SK-N-SH treated with all-trans-retinoic acid at 6 μM for 48 hours (cell line): ENCODE results near the gene HCFC1.

Source experiments
- ATAC-seq: fragments of 200-7000 bp; cut with Tn5 transposase; 3 replicates; pipeline ENCODE4 v1.9.1; 2020; ENCODE audit warnings: mild to moderate bottlenecking, moderate library complexity
- ARNTL ChIP-seq: fragments of 450-650 bp; formaldehyde crosslinking; IDR thresholded peaks from 2 replicates; pipeline ENCODE4 v1.5.0; 2020; ENCODE audit warnings: low read depth, mild to moderate bottlenecking, moderate library complexity, borderline replicate concordance
- BACH2 ChIP-seq: fragments of 250-450 bp; sonication (Bioruptor Pico); IDR thresholded peaks from 2 replicates; pipeline ENCODE4 v1.9.0; 2021; ENCODE audit warnings: mild to moderate bottlenecking, borderline replicate concordance
- CREB5 ChIP-seq: fragments of 250-450 bp; sonication (Bioruptor Pico); IDR thresholded peaks from 2 replicates; pipeline ENCODE4 v1.5.1; 2020; ENCODE audit warnings: low read depth, mild to moderate bottlenecking, moderate library complexity
- ESRRG ChIP-seq: fragments of 250-450 bp; sonication (Bioruptor Pico); IDR thresholded peaks from 2 replicates; pipeline ENCODE4 v1.6.1; 2021; ENCODE audit warnings: mild to moderate bottlenecking
- GLIS3 ChIP-seq: fragments of 250-450 bp; sonication (Bioruptor Pico); IDR thresholded peaks from 2 replicates; pipeline ENCODE4 v1.5.0; 2020; ENCODE audit warnings: mild to moderate bottlenecking, moderate library complexity
- ISL1 ChIP-seq: fragments of 250-450 bp; sonication (Bioruptor Pico); IDR thresholded peaks from 2 replicates; pipeline ENCODE4 v2.1.2; 2022; ENCODE audit warnings: mild to moderate bottlenecking, moderate library complexity
- OSR1 ChIP-seq: fragments of 250-450 bp; sonication (Bioruptor Pico); IDR thresholded peaks from 2 replicates; pipeline ENCODE4 v1.8.0; 2022; ENCODE audit warnings: moderate library complexity, mild to moderate bottlenecking, inconsistent platforms
- POU6F1 ChIP-seq: fragments of 250-450 bp; sonication (Bioruptor Pico); IDR thresholded peaks from 2 replicates; pipeline ENCODE4 v1.8.0; 2021; ENCODE audit warnings: low read depth, mild to moderate bottlenecking, moderate library complexity, borderline replicate concordance
- PPARA ChIP-seq: fragments of 250-450 bp; sonication (Bioruptor Pico); IDR thresholded peaks from 2 replicates; pipeline ENCODE4 v1.5.0; 2020; ENCODE audit warnings: mild to moderate bottlenecking, borderline replicate concordance
- RARB ChIP-seq: fragments of 250-450 bp; sonication (Bioruptor Pico); IDR thresholded peaks from 2 replicates; pipeline ENCODE4 v1.8.0; 2021; ENCODE audit warnings: mild to moderate bottlenecking, moderate library complexity
- SNAI2 ChIP-seq: fragments of 250-450 bp; sonication (Bioruptor Pico); IDR thresholded peaks from 2 replicates; pipeline ENCODE4 v1.5.0; 2020; ENCODE audit warnings: mild to moderate bottlenecking, moderate library complexity
- TCF4 ChIP-seq: fragments of 250-450 bp; sonication (Bioruptor Pico); IDR thresholded peaks from 2 replicates; pipeline ENCODE4 v1.8.0; 2021; ENCODE audit warnings: mild to moderate bottlenecking, moderate library complexity, borderline replicate concordance
- TOX ChIP-seq: fragments of 250-450 bp; sonication (Bioruptor Pico); IDR thresholded peaks from 2 replicates; pipeline ENCODE4 v1.8.0; 2021; ENCODE audit warnings: mild to moderate bottlenecking, moderate library complexity, borderline replicate concordance
- TSHZ2 ChIP-seq: fragments of 250-450 bp; sonication (Bioruptor Pico); IDR thresholded peaks from 2 replicates; pipeline ENCODE4 v1.5.0; 2020; ENCODE audit warnings: mild to moderate bottlenecking, moderate library complexity
- ZC3H10 ChIP-seq: fragments of 250-450 bp; sonication (Bioruptor Pico); IDR thresholded peaks from 2 replicates; pipeline ENCODE4 v1.5.1; 2021; ENCODE audit warnings: mild to moderate bottlenecking, moderate library complexity
- ZFP3 ChIP-seq: fragments of 250-450 bp; sonication (Bioruptor Pico); IDR thresholded peaks from 2 replicates; pipeline ENCODE4 v1.5.0; 2020; ENCODE audit warnings: mild to moderate bottlenecking, moderate library complexity
- ZFP30 ChIP-seq: fragments of 450-650 bp; formaldehyde crosslinking; IDR thresholded peaks from 2 replicates; pipeline ENCODE4 v1.5.0; 2022; ENCODE audit warnings: mild to moderate bottlenecking, moderate library complexity
- ZNF565 ChIP-seq: fragments of 450-650 bp; formaldehyde crosslinking; conservative IDR thresholded peaks from 2 replicates; pipeline ENCODE4 v1.5.0; 2020; ENCODE audit warnings: low read depth, mild to moderate bottlenecking, moderate library complexity
- ZNF70 ChIP-seq: fragments of 450-650 bp; formaldehyde crosslinking; IDR thresholded peaks from 2 replicates; pipeline ENCODE4 v1.5.0; 2020; ENCODE audit warnings: mild to moderate bottlenecking, moderate library complexity
- ZNF8 ChIP-seq: fragments of 450-650 bp; formaldehyde crosslinking; IDR thresholded peaks from 2 replicates; pipeline ENCODE4 v1.5.0; 2020; ENCODE audit warnings: mild to moderate bottlenecking, moderate library complexity

Gene HCFC1

GRCh38 chrX:153969125-153969903, 2.3 kb downstream of the HCFC1 start:
- TF ChIP-seq ZC3H10 (CRISPR knock-in tag) = no peak
- no peak for TF ChIP-seq POU6F1 (CRISPR knock-in tag)
- no peak for TF ChIP-seq ISL1 (CRISPR knock-in tag)
- TF ChIP-seq ZFP30 (CRISPR knock-in tag) = no peak
- no peak for TF ChIP-seq SNAI2 (CRISPR knock-in tag)
- TF ChIP-seq CREB5 (CRISPR knock-in tag) = no peak
- ATAC-seq = no peak

GRCh38 chrX:153968754-153969124, 2.9 kb downstream of the HCFC1 start:
- TF ChIP-seq ZFP3 (CRISPR knock-in tag) = no peak
- no peak for ATAC-seq

- ATAC-seq = no peak
- TF ChIP-seq TSHZ2 (CRISPR knock-in tag) (no peak), GLIS3 (CRISPR knock-in tag) (no peak), SNAI2 (CRISPR knock-in tag) (no peak), ZNF8 (no peak), CREB5 (CRISPR knock-in tag) (no peak), TCF4 (CRISPR knock-in tag) (no peak), PPARA (CRISPR knock-in tag) (no peak), ZNF565 (CRISPR knock-in tag) (no peak), ESRRG (CRISPR knock-in tag) (no peak), ARNTL (CRISPR knock-in tag) (no peak), TOX (CRISPR knock-in tag) (no peak), RARB (CRISPR knock-in tag) (no peak), ZC3H10 (CRISPR knock-in tag) (no peak), ZFP30 (CRISPR knock-in tag) (no peak), ZNF70 (no peak), POU6F1 (CRISPR knock-in tag) (no peak), OSR1 (no peak), BACH2 (CRISPR knock-in tag) (no peak)
Observed at GRCh38 chrX:153968255-153968654, 3.4 kb downstream of the HCFC1 start.
